Measurements from ENCODE around the gene SIK3.
"Not testable (repeated sequence)": the region's sequence is repeated elsewhere in the genome, so short reads cannot be mapped to it uniquely, and the experiment has no call there.

Gene SIK3

DNA sequence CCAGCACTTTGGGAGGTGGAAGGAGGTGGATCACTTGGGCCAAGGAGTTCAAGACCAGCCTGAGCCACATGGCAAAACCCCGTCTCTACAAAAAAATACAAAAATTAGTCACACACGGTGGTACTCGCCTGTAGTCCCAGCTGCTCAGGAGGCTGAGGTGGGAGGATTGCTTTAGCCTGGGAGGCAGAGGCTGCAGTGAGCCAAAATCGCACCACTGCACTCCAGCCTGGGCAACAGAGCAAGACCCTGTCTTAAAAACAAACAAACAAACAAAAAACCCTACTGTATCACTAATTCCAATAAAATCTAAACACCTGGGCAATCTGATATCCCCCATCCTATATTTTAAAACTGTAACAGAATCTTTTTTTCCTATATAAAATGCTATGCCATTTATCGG, 51.6 kb downstream of the SIK3 start:
- H3K4me1 ChIP-seq (ENCODE audit: control insufficient read depth, insufficient read depth, low read length); H3K27ac ChIP-seq (ENCODE audit: low read length); H3K9me3 ChIP-seq (ENCODE audit: control insufficient read depth, insufficient read depth, low read length); H3K4me3 ChIP-seq (ENCODE audit: low read length); H3K27me3 ChIP-seq (ENCODE audit: control insufficient read depth, insufficient read depth, low read length); DNase-seq (ENCODE audit: low read depth, low spot score); H3K36me3 ChIP-seq (ENCODE audit: control insufficient read depth, insufficient read depth, low read length): not testable (repeated sequence)
- no CpG with 5 or more reads among the region's 5 CpGs for WGBS (ENCODE audit: insufficient coverage, insufficient read length)

DNA sequence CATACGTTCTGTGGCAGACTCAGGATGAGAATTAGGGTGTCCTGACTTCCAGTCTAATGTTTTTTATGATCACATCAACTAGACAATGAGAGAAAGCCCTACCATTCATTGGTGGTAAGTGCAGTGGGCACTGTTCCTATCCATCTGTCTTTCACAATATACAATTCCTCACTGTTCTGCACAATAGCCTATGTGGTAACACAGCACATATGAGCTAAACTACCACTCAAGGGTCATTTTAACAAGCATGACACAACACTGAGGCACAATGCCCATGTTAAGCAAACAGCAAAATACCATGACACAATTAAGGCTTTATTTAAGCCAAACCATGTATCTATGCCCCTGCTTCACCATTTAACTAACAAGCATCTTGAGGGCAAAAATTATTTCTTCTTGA, 52.3 kb downstream of the SIK3 start:
- Histone ChIP-seq H3K27me3 (ENCODE audit: control insufficient read depth, insufficient read depth, low read length) (no peaks in the 10 kb centered on the region), H3K9me3 (ENCODE audit: control insufficient read depth, insufficient read depth, low read length) (no peaks in the 10 kb centered on the region), H3K27ac (ENCODE audit: low read length) (no peak overlapping the region), H3K36me3 (ENCODE audit: control insufficient read depth, insufficient read depth, low read length) (no peaks in the 10 kb centered on the region), H3K4me3 (ENCODE audit: low read length) (no peak overlapping the region), H3K4me1 (ENCODE audit: control insufficient read depth, insufficient read depth, low read length) (peaks cover 4% of the 10 kb centered on the region; the same call in 1 of the 2 replicates)
- DNase-seq (ENCODE audit: low read depth, low spot score): no peak
- no CpG with 5 or more reads among the region's 1 CpG for WGBS (ENCODE audit: insufficient coverage, insufficient read length)

DNA sequence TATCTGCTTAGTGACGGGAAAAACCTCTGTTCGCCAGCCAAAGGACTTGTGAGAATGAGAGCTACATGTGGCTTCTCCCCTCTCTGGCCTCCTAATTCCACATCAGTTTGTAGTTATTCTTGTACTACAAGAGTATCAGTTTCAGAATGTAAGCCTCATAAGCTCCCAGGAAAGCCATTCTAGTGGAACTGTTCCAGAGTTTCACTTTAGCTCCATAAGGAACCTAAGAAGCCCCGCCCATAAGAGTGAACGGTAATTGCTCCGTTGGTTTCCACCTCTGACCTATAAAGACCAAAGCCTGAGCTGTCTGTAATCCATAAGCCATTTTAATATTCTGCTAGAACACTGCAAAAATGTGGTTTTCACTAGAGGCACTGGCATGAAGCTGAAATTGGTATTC, 53.0 kb downstream of the SIK3 start:
- H3K4me1 ChIP-seq (ENCODE audit: control insufficient read depth, insufficient read depth, low read length): peaks cover 4% of the 10 kb centered on the region; the same call in 1 of the 2 replicates
- no peaks in the 10 kb centered on the region for H3K9me3 ChIP-seq (ENCODE audit: control insufficient read depth, insufficient read depth, low read length)
- no peak overlapping the region for H3K4me3 ChIP-seq (ENCODE audit: low read length)
- no peak for DNase-seq (ENCODE audit: low read depth, low spot score)
- H3K27ac ChIP-seq (ENCODE audit: low read length): no peak overlapping the region
- no peaks in the 10 kb centered on the region for H3K36me3 ChIP-seq (ENCODE audit: control insufficient read depth, insufficient read depth, low read length)
- H3K27me3 ChIP-seq (ENCODE audit: control insufficient read depth, insufficient read depth, low read length): no peaks in the 10 kb centered on the region
- no CpG with 5 or more reads among the region's 5 CpGs for WGBS (ENCODE audit: insufficient coverage, insufficient read length)

DNA sequence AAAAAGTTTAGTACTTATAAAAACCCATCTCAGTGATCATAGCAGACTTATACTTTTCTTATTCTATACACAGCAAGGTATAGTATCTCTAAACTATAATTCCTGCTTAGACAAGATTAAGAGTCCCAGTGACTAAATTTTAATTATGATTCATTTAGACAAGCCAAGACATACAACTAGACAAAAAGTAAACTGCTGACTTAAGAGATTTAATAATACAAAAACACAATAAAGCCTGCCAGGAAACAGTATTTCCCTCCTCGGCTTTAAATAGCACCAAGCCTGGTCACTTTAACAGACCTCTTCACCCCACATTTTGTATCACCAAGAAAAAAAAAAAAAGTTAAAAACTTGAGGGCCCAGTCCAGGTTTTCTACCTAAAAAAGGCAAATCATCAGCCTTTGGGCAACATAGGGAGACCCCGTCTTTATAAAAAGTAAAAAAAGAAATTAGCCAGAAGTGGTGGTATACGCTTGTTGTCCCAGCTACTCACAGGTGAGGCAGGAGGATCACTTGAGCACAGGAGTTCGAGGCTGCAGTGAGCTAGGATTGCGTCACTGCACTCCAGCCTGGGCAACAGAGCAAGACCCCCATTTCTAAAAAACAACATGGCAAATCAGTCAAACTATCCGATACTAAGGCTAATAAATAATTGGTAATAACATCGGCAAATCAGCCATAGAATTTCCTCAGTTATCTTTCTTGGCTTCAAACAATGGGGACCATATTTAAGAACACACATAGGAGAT, 53.8 kb downstream of the SIK3 start:
- H3K27ac ChIP-seq (ENCODE audit: low read length): no peak overlapping the region
- no peak for DNase-seq (ENCODE audit: low read depth, low spot score)
- no CpG with 5 or more reads among the region's 7 CpGs for whole genome bisulfite sequencing (ENCODE audit: insufficient coverage, insufficient read length)

DNA sequence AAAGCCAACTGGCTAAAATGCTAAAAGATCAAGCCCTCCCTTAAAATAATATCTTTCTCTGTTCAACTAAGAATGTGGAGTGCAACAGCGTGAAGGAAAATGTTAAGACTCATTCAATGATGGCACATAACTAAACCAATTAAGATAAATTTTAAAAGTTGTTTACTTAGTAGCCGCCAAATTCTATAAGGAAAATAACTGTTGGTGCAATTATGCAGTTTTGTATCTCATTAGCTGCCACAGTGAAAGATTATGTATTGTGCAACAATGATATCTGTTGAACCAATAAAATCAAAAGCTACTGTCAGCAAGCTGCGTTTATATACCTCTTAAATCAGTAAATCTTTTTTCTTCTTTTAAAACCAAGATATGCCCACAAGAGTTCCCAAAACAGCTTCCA, 55.5 kb downstream of the SIK3 start:
- no peak for DNase-seq (ENCODE audit: low read depth, low spot score)
- WGBS (ENCODE audit: insufficient coverage, insufficient read length): no CpG with 5 or more reads among the region's 3 CpGs
- Histone ChIP-seq H3K4me3 (ENCODE audit: low read length) (no peak overlapping the region), H3K9me3 (ENCODE audit: control insufficient read depth, insufficient read depth, low read length) (no peaks in the 10 kb centered on the region), H3K27me3 (ENCODE audit: control insufficient read depth, insufficient read depth, low read length) (no peaks in the 10 kb centered on the region), H3K27ac (ENCODE audit: low read length) (no peak overlapping the region), H3K4me1 (ENCODE audit: control insufficient read depth, insufficient read depth, low read length) (peaks cover 4% of the 10 kb centered on the region; the same call in 1 of the 2 replicates), H3K36me3 (ENCODE audit: control insufficient read depth, insufficient read depth, low read length) (no peaks in the 10 kb centered on the region)

More for the DNA sequence above, 53.8 kb downstream of the SIK3 start:
- Histone ChIP-seq H3K36me3 (ENCODE audit: control insufficient read depth, insufficient read depth, low read length) (no peaks in the 10 kb centered on the region), H3K27me3 (ENCODE audit: control insufficient read depth, insufficient read depth, low read length) (no peaks in the 10 kb centered on the region), H3K4me1 (ENCODE audit: control insufficient read depth, insufficient read depth, low read length) (peaks cover 4% of the 10 kb centered on the region; the same call in 1 of the 2 replicates), H3K4me3 (ENCODE audit: low read length) (no peak overlapping the region), H3K9me3 (ENCODE audit: control insufficient read depth, insufficient read depth, low read length) (no peaks in the 10 kb centered on the region)

DNA sequence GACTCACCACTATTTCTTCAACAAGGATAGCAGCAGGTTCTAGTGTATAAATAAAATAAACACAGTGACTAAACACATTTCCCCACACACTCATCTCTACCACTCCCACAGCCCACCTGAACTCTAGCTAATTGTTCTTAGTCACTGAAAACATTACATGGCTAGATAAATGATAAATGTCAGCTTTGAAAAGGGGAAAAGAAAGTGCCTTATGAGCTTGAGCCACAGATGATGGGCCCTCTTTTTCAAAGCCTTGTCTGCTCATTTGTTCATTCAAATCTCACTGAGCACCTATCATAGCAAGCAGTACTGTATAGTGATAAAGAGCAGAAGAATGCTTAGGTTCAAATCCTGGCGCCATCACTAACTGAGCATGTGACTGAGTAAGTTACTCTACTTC, 58.3 kb downstream of the SIK3 start:
- H3K27me3 ChIP-seq (ENCODE audit: control insufficient read depth, insufficient read depth, low read length): no peaks in the 10 kb centered on the region
- no peaks in the 10 kb centered on the region for H3K36me3 ChIP-seq (ENCODE audit: control insufficient read depth, insufficient read depth, low read length)
- WGBS (ENCODE audit: insufficient coverage, insufficient read length): no CpG with 5 or more reads among the region's 1 CpG
- no peak for DNase-seq (ENCODE audit: low read depth, low spot score)
- H3K4me3 ChIP-seq (ENCODE audit: low read length): no peak overlapping the region
- H3K9me3 ChIP-seq (ENCODE audit: control insufficient read depth, insufficient read depth, low read length): no peaks in the 10 kb centered on the region
- H3K4me1 ChIP-seq (ENCODE audit: control insufficient read depth, insufficient read depth, low read length): peaks cover 6% of the 10 kb centered on the region; the same call in 1 of the 2 replicates
- H3K27ac ChIP-seq (ENCODE audit: low read length): no peak overlapping the region

DNA sequence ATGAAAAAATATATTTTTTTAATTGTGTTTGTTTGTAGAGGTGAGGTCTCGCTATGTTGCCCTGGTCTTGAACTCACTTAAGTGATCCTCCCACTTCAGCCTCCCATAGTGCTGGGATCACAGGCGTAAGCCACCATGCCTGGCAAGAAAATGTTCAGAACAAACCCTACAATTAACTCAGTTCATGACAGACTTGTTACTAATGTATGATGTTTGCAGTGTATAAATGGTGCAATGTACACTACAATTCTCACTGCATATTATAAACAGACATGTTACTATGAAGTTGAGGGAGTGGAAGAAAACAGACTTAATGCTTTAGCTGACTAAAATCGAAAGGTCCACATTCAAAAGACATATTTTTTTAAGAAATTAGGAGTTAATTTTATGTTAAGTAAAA, 59.0 kb downstream of the SIK3 start:
- H3K4me1 ChIP-seq (ENCODE audit: control insufficient read depth, insufficient read depth, low read length): peaks cover 6% of the 10 kb centered on the region; the same call in 1 of the 2 replicates
- no peak for DNase-seq (ENCODE audit: low read depth, low spot score)
- H3K4me3 ChIP-seq (ENCODE audit: low read length): no peak overlapping the region
- H3K27ac ChIP-seq (ENCODE audit: low read length): no peak overlapping the region
- H3K36me3 ChIP-seq (ENCODE audit: control insufficient read depth, insufficient read depth, low read length): no peaks in the 10 kb centered on the region
- WGBS (ENCODE audit: insufficient coverage, insufficient read length): no CpG with 5 or more reads among the region's 3 CpGs
- no peaks in the 10 kb centered on the region for H3K27me3 ChIP-seq (ENCODE audit: control insufficient read depth, insufficient read depth, low read length)
- H3K9me3 ChIP-seq (ENCODE audit: control insufficient read depth, insufficient read depth, low read length): no peaks in the 10 kb centered on the region

DNA sequence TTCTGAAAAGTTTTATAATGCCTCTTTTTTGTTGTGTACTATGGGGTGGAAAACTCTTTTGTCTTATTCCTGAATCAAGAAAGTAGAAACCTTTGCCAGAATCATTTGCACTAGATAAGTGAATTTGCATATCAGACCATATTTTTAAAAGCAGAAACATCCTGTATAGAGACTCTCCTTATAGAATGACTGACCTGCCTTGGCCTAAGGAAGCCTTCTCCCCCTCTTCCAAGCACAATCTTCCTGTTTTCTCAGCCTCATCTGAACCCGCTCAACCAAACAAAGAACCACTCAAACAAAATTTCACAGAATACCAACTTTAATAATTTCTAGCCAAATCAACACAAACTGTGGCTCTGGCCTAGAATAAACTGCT, 60.3 kb downstream of the SIK3 start:
- H3K36me3 ChIP-seq (ENCODE audit: control insufficient read depth, insufficient read depth, low read length): no peaks in the 10 kb centered on the region
- H3K27ac ChIP-seq (ENCODE audit: low read length): no peak overlapping the region
- no peak overlapping the region for H3K4me3 ChIP-seq (ENCODE audit: low read length)
- H3K27me3 ChIP-seq (ENCODE audit: control insufficient read depth, insufficient read depth, low read length): no peaks in the 10 kb centered on the region
- DNase-seq (ENCODE audit: low read depth, low spot score): no peak
- H3K4me1 ChIP-seq (ENCODE audit: control insufficient read depth, insufficient read depth, low read length): peaks cover 6% of the 10 kb centered on the region; the same call in 1 of the 2 replicates
- H3K9me3 ChIP-seq (ENCODE audit: control insufficient read depth, insufficient read depth, low read length): no peaks in the 10 kb centered on the region
- no CpG with 5 or more reads among the region's 1 CpG for WGBS (ENCODE audit: insufficient coverage, insufficient read length)

DNA sequence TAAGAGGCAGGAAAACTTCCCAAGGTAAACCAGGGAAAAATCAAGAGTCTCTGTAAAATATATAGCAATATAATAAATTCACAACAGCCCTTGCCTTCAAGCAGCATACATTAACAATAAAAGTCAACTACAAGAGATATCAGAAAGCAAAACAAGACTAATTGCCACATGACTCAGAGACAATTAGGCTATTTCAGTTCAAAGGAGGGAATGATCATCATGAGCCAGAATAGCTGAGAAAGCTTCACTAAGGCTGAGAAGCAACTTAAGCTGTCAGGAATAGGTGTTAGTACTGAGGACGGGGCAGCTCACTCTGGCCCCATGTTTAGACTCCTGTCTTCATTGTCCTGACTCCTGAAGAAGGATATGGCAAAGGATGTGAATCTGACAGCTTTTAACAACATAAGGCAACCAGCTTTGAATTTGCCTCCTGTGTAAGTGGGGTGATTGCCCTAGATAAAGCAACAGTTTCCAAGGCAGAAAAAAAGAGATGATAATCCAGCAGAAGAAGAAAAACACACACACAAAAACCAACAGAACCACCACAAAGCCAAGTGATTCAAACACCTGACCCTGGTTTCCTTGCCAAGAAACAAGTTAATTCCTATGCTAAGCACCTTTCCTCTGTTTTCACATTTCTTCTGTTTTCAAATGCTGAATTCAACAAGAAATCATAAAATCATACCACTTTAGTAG, 60.8 kb downstream of the SIK3 start:
- no peak for DNase-seq (ENCODE audit: low read depth, low spot score)
- no CpG with 5 or more reads among the region's 1 CpG for WGBS (ENCODE audit: insufficient coverage, insufficient read length)
- H3K27me3 ChIP-seq (ENCODE audit: control insufficient read depth, insufficient read depth, low read length): no peaks in the 10 kb centered on the region
- peaks cover 6% of the 10 kb centered on the region; the same call in 1 of the 2 replicates for H3K4me1 ChIP-seq (ENCODE audit: control insufficient read depth, insufficient read depth, low read length)
- no peaks in the 10 kb centered on the region for H3K36me3 ChIP-seq (ENCODE audit: control insufficient read depth, insufficient read depth, low read length)
- no peak overlapping the region for H3K27ac ChIP-seq (ENCODE audit: low read length)
- H3K9me3 ChIP-seq (ENCODE audit: control insufficient read depth, insufficient read depth, low read length): no peaks in the 10 kb centered on the region
- H3K4me3 ChIP-seq (ENCODE audit: low read length): no peak overlapping the region

DNA sequence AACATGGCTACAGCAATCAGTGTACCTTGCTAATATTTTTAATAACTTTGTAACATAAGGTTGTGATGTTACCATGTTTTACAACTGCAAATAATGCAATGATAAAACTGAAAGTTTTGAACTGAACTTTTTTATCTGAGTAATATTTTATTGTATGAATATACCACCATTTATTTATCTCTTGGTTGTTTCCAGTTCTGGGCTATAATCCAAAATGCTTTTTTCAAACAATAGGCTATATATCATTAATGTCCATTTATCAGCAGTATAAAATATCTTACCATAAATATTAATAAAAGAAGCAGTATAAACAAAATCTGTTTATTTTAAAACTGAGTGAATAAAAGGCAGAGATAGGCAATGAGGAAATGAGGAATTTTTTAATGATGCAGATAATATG, 63.3 kb downstream of the SIK3 start:
- no peaks in the 10 kb centered on the region for H3K36me3 ChIP-seq (ENCODE audit: control insufficient read depth, insufficient read depth, low read length)
- DNase-seq (ENCODE audit: low read depth, low spot score): no peak
- no peaks in the 10 kb centered on the region for H3K27me3 ChIP-seq (ENCODE audit: control insufficient read depth, insufficient read depth, low read length)
- no peak overlapping the region for H3K27ac ChIP-seq (ENCODE audit: low read length)
- peaks cover 2% of the 10 kb centered on the region; the same call in 1 of the 2 replicates for H3K4me1 ChIP-seq (ENCODE audit: control insufficient read depth, insufficient read depth, low read length)
- H3K9me3 ChIP-seq (ENCODE audit: control insufficient read depth, insufficient read depth, low read length): no peaks in the 10 kb centered on the region
- H3K4me3 ChIP-seq (ENCODE audit: low read length): no peak overlapping the region
